Activated naive CD4-positive, alpha-beta T cell treated with anti-CD3 and anti-CD28 coated beads, Interleukin-2, amount 50 U/mL, for 24 hours (primary cell): ENCODE results near the gene SUCLG2.
A peak's percentile ranks its signal among the peaks of the same experiment; 100 is the strongest.

Experiments
- H3K27ac Mint-ChIP-seq: one replicate; pipeline ENCODE4 v1.8.0; 2021; ENCODE audit warnings: mild to moderate bottlenecking, mixed read lengths
- H3K27me3 Mint-ChIP-seq: one replicate; pipeline ENCODE4 v1.8.0; 2021; ENCODE audit warnings: mixed read lengths
- H3K36me3 Mint-ChIP-seq: one replicate; pipeline ENCODE4 v1.8.0; 2021; ENCODE audit warnings: mixed read lengths
- H3K4me1 Mint-ChIP-seq: one replicate; pipeline ENCODE4 v1.8.0; 2021; ENCODE audit warnings: mixed read lengths
- H3K4me3 Mint-ChIP-seq: one replicate; pipeline ENCODE4 v1.8.0; 2021; ENCODE audit warnings: mild to moderate bottlenecking, mixed read lengths
- H3K9me3 Mint-ChIP-seq: one replicate; pipeline ENCODE4 v1.8.0; 2021; ENCODE audit warnings: mixed read lengths

Gene SUCLG2

DNA sequence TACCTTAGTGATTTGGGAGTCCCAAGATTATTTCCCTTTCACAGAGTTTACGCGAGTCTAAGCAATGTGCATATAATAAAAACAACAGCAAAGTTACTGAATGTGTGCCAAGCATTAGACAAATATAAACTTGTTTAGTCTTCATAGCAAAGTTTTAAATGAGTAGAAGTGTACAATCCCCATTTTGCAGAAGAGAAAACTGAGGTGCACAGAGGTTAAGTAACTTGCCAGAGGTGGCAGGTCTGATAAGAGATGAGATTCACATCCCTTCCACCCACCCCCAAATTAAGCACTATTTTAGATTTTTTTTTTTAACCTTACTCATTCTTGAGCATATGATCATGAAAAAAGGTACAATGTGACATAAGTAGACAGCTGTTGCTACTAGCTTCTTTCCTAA lies 2.2 kb upstream of the SUCLG2 start:
- H3K36me3 Mint-ChIP-seq: peaks cover 3% of the 10 kb centered on the region
- no peak overlapping the region for H3K4me3 Mint-ChIP-seq
- no peaks in the 10 kb centered on the region for H3K27me3 Mint-ChIP-seq
- peaks cover 79% of the 10 kb centered on the region for H3K4me1 Mint-ChIP-seq
- no peaks in the 10 kb centered on the region for H3K9me3 Mint-ChIP-seq
- no peak overlapping the region for H3K27ac Mint-ChIP-seq

DNA sequence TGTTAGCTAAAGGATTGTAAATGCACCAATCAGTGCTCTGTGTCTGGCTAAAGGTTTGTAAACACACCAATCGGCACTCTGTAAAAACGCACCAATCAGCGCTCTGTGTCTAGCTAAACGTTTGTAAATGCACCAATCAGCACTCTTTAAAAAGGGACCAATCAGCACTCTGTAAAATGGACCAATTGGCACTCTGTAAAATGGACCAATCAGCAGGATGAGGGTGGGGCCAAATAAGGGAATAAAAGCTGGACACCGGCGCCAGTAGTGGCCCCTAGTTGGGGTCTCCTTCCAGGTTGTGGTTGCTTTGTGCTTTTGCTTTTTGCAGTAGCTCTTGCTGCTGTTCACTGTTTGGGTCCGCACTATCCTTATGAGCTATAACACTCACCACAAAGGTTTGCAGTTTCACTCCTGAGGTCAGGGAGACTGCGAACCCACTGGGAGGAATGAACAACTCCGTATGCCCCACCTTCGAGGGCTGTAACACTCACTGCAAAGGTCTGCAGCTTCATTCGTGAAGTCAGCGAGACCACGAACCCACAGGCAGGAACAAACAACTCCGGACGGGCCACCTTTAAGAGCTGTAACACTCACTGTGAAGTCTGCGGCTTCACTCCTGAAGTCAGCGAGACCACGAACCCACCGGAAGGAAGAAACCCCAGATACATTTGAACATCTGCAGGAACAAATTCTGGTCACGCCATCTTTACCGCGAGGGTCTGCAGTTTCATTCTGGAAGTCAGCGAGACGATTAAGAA lies 1.1 kb upstream of the SUCLG2 start:
- Mint-ChIP-seq H3K27ac (peak overlapping the region; percentile 94), H3K4me3 (peak overlapping the region; percentile 86), H3K9me3 (no peaks in the 10 kb centered on the region), H3K4me1 (peaks cover 79% of the 10 kb centered on the region), H3K27me3 (no peaks in the 10 kb centered on the region), H3K36me3 (peaks cover 3% of the 10 kb centered on the region)

GRCh38 chr3:67654844-67655177 lies 399 bp upstream of the SUCLG2 start:
- Mint-ChIP-seq H3K9me3 (no peaks in the 10 kb centered on the region), H3K4me3 (peak overlapping the region; percentile 86), H3K4me1 (peaks cover 78% of the 10 kb centered on the region), H3K27me3 (no peaks in the 10 kb centered on the region), H3K36me3 (peaks cover 3% of the 10 kb centered on the region), H3K27ac (peak overlapping the region; percentile 94)

- Mint-ChIP-seq H3K36me3 (peaks cover 5% of the 10 kb centered on the region), H3K27ac (peak overlapping the region; percentile 95), H3K4me1 (peaks cover 78% of the 10 kb centered on the region), H3K27me3 (no peaks in the 10 kb centered on the region), H3K9me3 (no peaks in the 10 kb centered on the region), H3K4me3 (peak overlapping the region; percentile 85)
These were observed 850 bp downstream of the SUCLG2 start for GRCh38 chr3:67653425-67654098.

DNA sequence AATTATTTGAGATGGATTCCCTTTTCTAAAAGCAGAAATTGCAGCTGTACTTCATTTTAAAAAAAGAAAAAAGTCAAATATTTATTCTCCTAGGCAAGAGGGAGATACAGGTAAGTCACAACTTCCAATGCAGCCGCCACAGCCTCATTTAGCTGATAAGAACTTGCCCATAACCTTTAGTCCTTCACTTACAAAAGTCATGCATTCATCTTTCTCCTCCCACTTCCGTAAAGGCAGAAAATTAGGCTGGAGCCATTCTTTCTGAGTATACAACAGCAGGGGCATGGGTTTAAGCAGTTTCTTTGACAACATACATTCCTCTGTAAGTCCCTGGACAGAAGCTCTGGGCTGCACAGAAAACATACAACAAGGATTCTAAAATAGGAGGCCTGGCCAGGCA lies 4.3 kb downstream of the SUCLG2 start:
- Mint-ChIP-seq H3K27ac (no peak overlapping the region), H3K9me3 (no peaks in the 10 kb centered on the region), H3K36me3 (peaks cover 11% of the 10 kb centered on the region), H3K4me1 (peaks cover 76% of the 10 kb centered on the region), H3K4me3 (peak overlapping the region; percentile 4), H3K27me3 (no peaks in the 10 kb centered on the region)

DNA sequence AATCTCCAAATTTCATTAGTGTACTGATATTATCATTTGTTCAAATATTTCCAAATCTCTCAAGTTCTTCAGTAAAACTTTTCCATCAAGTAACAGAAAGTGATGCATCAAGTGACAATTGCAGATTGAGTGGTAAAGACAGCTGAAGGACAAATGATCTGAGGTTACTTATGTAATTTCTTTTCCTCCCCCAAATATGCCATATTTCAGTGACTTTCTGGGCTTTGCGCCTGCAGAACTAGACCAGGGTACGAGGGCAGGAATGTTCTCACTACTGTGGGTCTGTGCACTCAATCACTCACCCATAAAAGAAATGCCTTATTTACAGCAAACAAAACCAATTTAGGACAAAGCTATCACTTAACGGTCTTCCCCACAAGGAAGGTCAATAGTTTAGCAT lies 4.7 kb downstream of the SUCLG2 start:
- Mint-ChIP-seq H3K4me3 (no peak overlapping the region), H3K4me1 (peaks cover 77% of the 10 kb centered on the region), H3K27me3 (no peaks in the 10 kb centered on the region), H3K36me3 (peaks cover 13% of the 10 kb centered on the region), H3K9me3 (no peaks in the 10 kb centered on the region), H3K27ac (peak overlapping the region; percentile 0)

DNA sequence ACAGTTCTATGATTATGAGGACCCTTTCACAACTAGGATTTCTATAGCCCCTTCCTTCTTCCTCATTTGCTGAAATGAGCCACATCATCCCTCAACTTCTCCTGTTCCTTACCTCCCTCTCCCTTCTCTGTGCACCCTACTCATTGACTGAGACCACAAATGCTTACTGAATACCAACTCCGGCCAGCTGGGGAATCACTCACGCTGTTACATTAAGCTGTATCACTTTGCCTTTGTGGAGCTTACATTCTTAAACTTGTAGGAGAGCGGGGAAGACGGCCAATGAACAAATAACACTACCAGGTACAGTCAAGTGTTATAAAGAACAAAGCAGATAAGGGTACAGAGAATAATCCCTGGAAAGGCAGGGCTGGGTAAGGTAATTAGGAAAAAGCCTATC lies 5.7 kb downstream of the SUCLG2 start:
- peaks cover 86% of the 10 kb centered on the region for H3K4me1 Mint-ChIP-seq
- H3K27me3 Mint-ChIP-seq: no peaks in the 10 kb centered on the region
- H3K36me3 Mint-ChIP-seq: peaks cover 18% of the 10 kb centered on the region
- no peak overlapping the region for H3K4me3 Mint-ChIP-seq
- no peaks in the 10 kb centered on the region for H3K9me3 Mint-ChIP-seq
- H3K27ac Mint-ChIP-seq: no peak overlapping the region

DNA sequence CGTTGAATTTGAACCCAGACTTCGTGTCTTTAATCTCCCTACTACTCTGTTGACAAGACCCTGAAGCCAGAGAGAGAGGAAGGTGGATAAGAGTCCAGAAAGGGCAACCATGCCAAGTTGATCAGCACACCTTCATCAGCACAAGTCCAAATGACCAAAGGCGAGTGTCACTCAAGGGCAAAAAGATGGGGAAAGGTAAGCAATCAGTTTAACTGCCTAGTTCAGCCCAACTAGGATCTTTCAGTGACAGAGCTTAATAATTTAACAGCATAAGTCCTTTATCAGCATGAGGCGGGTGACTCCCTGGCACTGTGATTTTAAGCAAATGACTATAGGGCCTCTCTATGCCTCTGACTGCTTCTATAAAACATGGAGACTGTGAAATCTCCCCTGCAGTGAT lies 6.2 kb downstream of the SUCLG2 start:
- Mint-ChIP-seq H3K27me3 (no peaks in the 10 kb centered on the region), H3K4me1 (peaks cover 89% of the 10 kb centered on the region), H3K27ac (no peak overlapping the region), H3K4me3 (no peak overlapping the region), H3K9me3 (no peaks in the 10 kb centered on the region), H3K36me3 (peaks cover 18% of the 10 kb centered on the region)

DNA sequence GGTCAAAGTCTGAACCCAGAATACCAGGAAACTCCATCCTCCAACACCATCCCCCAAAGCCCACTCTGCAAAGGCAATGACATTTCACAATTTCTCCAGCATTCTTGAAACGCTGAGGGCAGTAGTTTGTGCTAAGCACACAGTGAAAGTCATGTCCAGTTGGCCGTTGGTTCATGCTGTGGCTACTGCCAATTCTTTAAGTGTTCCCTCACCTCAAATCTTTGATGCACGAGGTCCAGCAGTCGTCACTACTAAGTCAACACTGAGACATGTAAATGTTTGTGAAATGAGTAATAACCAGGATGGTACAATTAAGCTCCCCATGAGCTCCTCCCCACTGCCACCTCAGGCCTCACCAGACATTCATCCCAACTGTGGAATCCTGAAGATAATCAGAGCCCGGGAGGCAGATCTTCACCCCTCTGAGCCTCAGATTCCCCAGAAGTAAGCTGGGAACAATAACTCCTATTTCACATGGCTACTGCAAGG lies 7.0 kb downstream of the SUCLG2 start:
- H3K36me3 Mint-ChIP-seq: peaks cover 20% of the 10 kb centered on the region
- peaks cover 86% of the 10 kb centered on the region for H3K4me1 Mint-ChIP-seq
- H3K4me3 Mint-ChIP-seq: no peak overlapping the region
- peak overlapping the region; percentile 14 for H3K27ac Mint-ChIP-seq
- no peaks in the 10 kb centered on the region for H3K9me3 Mint-ChIP-seq
- H3K27me3 Mint-ChIP-seq: no peaks in the 10 kb centered on the region

- Mint-ChIP-seq H3K27ac (no peak overlapping the region), H3K36me3 (peaks cover 17% of the 10 kb centered on the region), H3K9me3 (no peaks in the 10 kb centered on the region), H3K27me3 (no peaks in the 10 kb centered on the region), H3K4me3 (no peak overlapping the region), H3K4me1 (peaks cover 86% of the 10 kb centered on the region)
These were observed 7.7 kb downstream of the SUCLG2 start for GRCh38 chr3:67646586-67647234.

GRCh38 chr3:67644827-67645226 lies 9.6 kb downstream of the SUCLG2 start:
- peaks cover 17% of the 10 kb centered on the region for H3K36me3 Mint-ChIP-seq

GRCh38 chr3:67642734-67643133 lies 11.7 kb downstream of the SUCLG2 start:
- H3K4me3 Mint-ChIP-seq: no peak overlapping the region
- H3K27ac Mint-ChIP-seq: no peak overlapping the region
- H3K4me1 Mint-ChIP-seq: peaks cover 91% of the 10 kb centered on the region
- peaks cover 18% of the 10 kb centered on the region for H3K36me3 Mint-ChIP-seq
- no peaks in the 10 kb centered on the region for H3K9me3 Mint-ChIP-seq
- no peaks in the 10 kb centered on the region for H3K27me3 Mint-ChIP-seq

More at GRCh38 chr3:67644827-67645226, 9.6 kb downstream of the SUCLG2 start:
- H3K4me3 Mint-ChIP-seq: no peak overlapping the region
- H3K27ac Mint-ChIP-seq: no peak overlapping the region
- H3K4me1 Mint-ChIP-seq: peaks cover 88% of the 10 kb centered on the region
- no peaks in the 10 kb centered on the region for H3K27me3 Mint-ChIP-seq
- no peaks in the 10 kb centered on the region for H3K9me3 Mint-ChIP-seq

DNA sequence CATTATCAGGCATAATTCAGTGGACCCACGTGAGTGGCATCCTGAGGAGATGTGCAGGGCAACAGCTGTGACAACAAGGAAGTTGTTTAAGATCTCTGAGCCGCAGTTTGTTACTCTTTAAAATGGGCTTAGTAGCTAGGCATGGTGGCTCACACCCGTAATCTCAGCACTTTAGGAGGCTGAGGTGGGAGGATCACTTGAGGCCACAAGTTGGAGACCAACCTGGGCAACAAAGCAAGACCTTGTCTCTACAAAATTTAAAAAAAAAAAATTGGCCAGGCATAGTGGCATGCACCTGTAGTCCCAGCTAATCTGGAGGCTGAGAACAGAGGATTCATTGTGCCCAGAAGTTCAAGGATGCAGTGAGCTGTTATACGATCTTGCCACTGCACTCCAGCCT lies 12.2 kb downstream of the SUCLG2 start:
- Mint-ChIP-seq H3K36me3 (peaks cover 19% of the 10 kb centered on the region), H3K4me1 (peaks cover 91% of the 10 kb centered on the region), H3K4me3 (no peak overlapping the region), H3K27ac (no peak overlapping the region), H3K27me3 (no peaks in the 10 kb centered on the region), H3K9me3 (no peaks in the 10 kb centered on the region)

DNA sequence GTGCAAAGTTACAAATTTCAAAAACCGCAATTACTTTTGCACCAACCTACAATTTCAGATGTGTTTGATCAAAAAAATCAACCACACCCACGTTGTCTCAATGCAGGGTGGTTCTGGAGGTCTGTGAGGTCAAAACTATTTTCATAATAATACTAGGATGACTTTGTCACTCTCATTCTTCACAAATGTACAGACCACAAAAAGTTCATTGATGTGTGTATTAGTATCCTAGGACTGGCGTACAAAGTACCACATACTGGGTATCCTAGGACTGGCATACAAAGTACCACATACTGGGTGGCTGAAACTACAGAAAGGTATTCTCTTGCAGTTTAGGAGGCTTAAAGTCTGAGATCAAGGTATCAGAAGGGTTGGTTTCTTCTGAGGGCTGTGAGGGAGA lies 13.0 kb downstream of the SUCLG2 start:
- peaks cover 90% of the 10 kb centered on the region for H3K4me1 Mint-ChIP-seq
- no peaks in the 10 kb centered on the region for H3K27me3 Mint-ChIP-seq
- no peaks in the 10 kb centered on the region for H3K9me3 Mint-ChIP-seq
- H3K4me3 Mint-ChIP-seq: no peak overlapping the region
- no peak overlapping the region for H3K27ac Mint-ChIP-seq
- peaks cover 15% of the 10 kb centered on the region for H3K36me3 Mint-ChIP-seq

- no peak overlapping the region for H3K27ac Mint-ChIP-seq
- no peaks in the 10 kb centered on the region for H3K27me3 Mint-ChIP-seq
- H3K9me3 Mint-ChIP-seq: no peaks in the 10 kb centered on the region
- H3K4me1 Mint-ChIP-seq: peaks cover 94% of the 10 kb centered on the region
- peaks cover 20% of the 10 kb centered on the region for H3K36me3 Mint-ChIP-seq
- H3K4me3 Mint-ChIP-seq: no peak overlapping the region
These were observed 14.3 kb downstream of the SUCLG2 start for GRCh38 chr3:67640023-67640660.
